ENCODE results near the gene ANP32D. TPM values are rescaled to one million over a fixed set of nuclear protein-coding genes. Genes with fewer than 3 reads are reported as not detected.
"Not testable (repeated sequence)": the region's sequence is repeated elsewhere in the genome, so short reads cannot be mapped to it uniquely, and the experiment has no call there.

ANP32D gene
- total RNA-seq, 1 donor from 2014 or later = not detected

DNA sequence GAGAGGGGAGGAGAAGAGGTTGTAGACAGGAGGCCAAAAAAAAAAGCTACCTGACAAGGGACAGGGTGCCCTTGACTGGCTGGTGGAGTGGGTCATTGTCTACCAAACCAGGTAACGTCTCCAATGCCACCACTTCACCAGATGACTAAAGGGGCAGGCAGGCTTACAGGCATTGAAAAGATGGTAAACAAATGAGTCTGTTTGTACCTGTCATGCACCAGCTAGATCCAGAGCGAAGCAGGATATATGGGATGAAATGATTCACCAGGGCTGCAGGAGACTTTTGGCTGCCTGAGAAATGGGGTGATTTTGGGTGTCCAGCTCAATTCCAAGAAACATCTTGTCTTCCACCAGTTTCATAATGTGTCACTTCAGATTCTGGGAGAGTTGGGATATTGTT lies 13.9 kb downstream of the ANP32D start:
- Histone ChIP-seq H3K36me3 (ENCODE audit: control insufficient read depth, insufficient read depth, low read length) (no peaks in the 10 kb centered on the region), H3K27me3 (ENCODE audit: control insufficient read depth, insufficient read depth, low read length) (no peaks in the 10 kb centered on the region), H3K4me3 (ENCODE audit: low read depth, low read length) (no peak overlapping the region)
- FAIRE-seq = peak; percentile 97
- TF ChIP-seq, protein P1, sequence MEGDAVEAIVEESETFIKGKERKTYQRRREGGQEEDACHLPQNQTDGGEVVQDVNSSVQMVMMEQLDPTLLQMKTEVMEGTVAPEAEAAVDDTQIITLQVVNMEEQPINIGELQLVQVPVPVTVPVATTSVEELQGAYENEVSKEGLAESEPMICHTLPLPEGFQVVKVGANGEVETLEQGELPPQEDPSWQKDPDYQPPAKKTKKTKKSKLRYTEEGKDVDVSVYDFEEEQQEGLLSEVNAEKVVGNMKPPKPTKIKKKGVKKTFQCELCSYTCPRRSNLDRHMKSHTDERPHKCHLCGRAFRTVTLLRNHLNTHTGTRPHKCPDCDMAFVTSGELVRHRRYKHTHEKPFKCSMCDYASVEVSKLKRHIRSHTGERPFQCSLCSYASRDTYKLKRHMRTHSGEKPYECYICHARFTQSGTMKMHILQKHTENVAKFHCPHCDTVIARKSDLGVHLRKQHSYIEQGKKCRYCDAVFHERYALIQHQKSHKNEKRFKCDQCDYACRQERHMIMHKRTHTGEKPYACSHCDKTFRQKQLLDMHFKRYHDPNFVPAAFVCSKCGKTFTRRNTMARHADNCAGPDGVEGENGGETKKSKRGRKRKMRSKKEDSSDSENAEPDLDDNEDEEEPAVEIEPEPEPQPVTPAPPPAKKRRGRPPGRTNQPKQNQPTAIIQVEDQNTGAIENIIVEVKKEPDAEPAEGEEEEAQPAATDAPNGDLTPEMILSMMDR (IDR thresholded peaks at IDR 0.05; ENCODE audit: insufficient read depth, low read length, severe bottlenecking) = no peak
- DNase-seq (ENCODE audit: low read depth) = peak; percentile 92

DNA sequence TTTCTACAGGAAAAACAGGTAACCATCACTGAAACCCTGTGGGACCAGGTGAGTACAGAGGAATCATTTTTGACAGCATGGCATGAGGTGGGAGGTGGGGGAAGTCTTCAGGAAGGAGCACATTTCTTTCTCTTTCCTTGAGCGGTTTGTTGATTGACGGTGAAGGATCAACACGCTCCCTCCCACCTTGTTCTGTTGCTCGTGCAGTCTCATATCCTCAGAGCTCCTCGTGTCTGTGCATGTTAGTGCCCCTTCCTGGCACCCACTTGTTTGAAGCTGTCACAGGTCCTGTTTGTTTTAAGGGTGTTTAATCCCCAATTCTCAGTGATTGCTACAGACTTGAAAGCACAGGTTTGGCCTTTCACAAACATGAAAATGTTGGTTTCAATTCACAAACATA lies 14.3 kb downstream of the ANP32D start:
- peak; percentile 79 for FAIRE-seq
- H3K36me3 ChIP-seq (ENCODE audit: control insufficient read depth, insufficient read depth, low read length) = no peaks in the 10 kb centered on the region
- TF ChIP-seq, protein P1 (IDR thresholded peaks at IDR 0.05; ENCODE audit: insufficient read depth, low read length, severe bottlenecking) = no peak
- H3K4me3 ChIP-seq (ENCODE audit: low read depth, low read length) = no peak overlapping the region
- peak; percentile 94 for DNase-seq (ENCODE audit: low read depth)
- H3K27me3 ChIP-seq (ENCODE audit: control insufficient read depth, insufficient read depth, low read length) = no peaks in the 10 kb centered on the region

DNA sequence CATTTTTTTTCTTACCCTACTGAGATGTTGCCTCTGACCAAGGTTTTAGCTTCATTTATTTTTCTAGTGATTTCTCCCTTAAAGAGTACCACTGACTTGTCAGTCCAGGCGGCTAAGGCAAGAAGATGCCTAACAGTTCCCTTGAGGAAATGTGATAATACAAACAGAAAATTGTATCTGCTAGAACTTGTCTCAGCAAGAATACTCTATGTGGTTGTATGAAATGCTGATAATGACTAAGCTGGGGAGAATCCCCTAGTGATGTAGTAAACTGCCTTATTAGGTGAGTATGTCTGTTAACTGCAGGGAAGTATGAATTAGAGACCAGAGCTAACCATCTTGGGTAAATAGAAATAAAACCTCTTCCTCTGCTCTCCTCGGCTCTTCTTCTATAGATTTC lies 16.7 kb downstream of the ANP32D start:
- no peak overlapping the region for H3K4me3 ChIP-seq (ENCODE audit: low read depth, low read length)
- TF ChIP-seq, protein P1 (IDR thresholded peaks at IDR 0.05; ENCODE audit: insufficient read depth, low read length, severe bottlenecking) = no peak
- H3K27me3 ChIP-seq (ENCODE audit: control insufficient read depth, insufficient read depth, low read length) = no peaks in the 10 kb centered on the region
- H3K36me3 ChIP-seq (ENCODE audit: control insufficient read depth, insufficient read depth, low read length) = no peaks in the 10 kb centered on the region
- DNase-seq (ENCODE audit: low read depth) (peak; percentile 99), FAIRE-seq (peak; percentile 66)

DNA sequence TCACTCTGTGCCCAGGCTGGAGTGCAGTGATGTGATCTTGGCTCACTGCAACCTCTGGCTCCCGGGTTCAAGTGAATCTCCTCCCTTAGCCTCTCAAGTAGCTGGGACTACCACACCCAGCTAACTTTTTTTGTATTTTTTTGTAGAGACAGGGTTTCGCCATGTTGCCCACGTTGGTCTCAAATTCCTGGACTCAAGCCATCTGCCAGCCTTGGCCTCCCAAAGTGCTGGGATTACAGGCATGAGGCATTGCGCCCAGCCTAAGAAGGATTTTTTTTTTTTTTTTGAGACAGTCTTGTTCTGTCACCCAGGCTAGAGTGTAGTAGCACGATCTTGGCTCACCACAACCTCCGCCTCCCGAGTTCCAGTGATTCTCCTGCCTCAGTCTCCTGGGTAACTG lies 17.1 kb downstream of the ANP32D start:
- H3K27me3 ChIP-seq (ENCODE audit: control insufficient read depth, insufficient read depth, low read length); FAIRE-seq; H3K36me3 ChIP-seq (ENCODE audit: control insufficient read depth, insufficient read depth, low read length): not testable (repeated sequence)
- peak; percentile 78 for DNase-seq (ENCODE audit: low read depth)
- peak overlapping the region; percentile 14 for H3K4me3 ChIP-seq (ENCODE audit: low read depth, low read length)

DNA sequence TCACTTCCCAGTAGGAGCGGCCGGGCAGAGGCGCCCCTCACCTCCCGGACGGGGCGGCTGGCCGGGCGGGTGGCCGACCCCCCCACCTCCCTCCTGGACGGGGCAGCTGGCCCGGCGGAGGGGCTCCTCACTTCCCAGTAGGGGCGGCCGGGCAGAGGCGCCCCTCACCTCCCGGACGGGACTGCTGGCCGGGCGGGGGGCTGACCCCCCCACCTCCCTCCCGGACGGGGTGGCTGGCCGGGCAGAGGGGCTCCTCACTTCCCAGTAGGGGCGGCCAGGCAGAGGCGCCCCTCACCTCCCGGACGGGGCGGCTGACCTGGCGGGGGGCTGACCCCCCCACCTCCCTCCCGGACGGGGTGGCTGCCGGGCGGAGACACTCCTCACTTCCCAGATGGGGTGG lies 27.9 kb downstream of the ANP32D start:
- H3K27me3 ChIP-seq (ENCODE audit: control insufficient read depth, insufficient read depth, low read length); H3K36me3 ChIP-seq (ENCODE audit: control insufficient read depth, insufficient read depth, low read length); DNase-seq (ENCODE audit: low read depth); FAIRE-seq; H3K4me3 ChIP-seq (ENCODE audit: low read depth, low read length): not testable (repeated sequence)

DNA sequence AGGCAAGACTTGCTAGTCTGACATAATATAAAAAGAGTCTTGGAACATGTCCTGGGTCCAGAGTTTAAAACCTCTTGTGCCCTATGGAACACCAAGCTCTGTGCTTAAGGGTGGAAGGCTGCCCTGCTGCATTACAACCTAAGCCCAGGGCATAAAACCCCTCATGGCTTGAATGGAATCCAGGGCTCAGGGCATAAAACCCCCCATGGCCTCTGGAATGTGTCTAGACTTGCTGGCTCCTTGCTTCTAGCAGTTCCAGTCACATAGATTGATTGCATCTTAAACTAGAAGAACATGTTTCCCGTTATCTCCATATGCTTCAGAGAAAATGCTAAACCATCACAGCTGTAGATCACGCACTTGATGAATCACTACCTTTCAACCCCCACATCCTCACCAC lies 34.5 kb downstream of the ANP32D start:
- not testable (repeated sequence) for H3K27me3 ChIP-seq (ENCODE audit: control insufficient read depth, insufficient read depth, low read length); H3K4me3 ChIP-seq (ENCODE audit: low read depth, low read length); H3K36me3 ChIP-seq (ENCODE audit: control insufficient read depth, insufficient read depth, low read length); FAIRE-seq; DNase-seq (ENCODE audit: low read depth)

DNA sequence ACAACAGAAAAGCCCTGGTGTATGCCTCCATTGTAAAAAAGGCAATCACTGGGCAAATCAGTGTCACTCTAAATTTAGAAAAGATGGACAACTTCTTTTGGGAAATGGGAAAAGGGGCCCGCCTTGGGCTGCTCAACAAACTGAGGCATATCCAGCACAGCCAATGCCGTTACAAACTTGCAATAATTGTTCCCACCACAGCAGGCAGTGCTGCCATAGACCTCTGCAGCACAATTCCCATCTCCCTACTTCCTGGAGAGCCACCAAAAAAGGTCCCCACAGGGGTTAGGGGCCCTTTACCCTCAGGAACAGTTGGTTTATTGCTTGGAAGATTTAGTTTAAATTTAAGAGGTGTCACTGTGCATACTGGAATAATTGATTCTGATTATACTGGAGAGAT lies 36.6 kb downstream of the ANP32D start:
- TF ChIP-seq, protein P1 (IDR thresholded peaks at IDR 0.05; ENCODE audit: insufficient read depth, low read length, severe bottlenecking) = no peak
- no peaks in the 10 kb centered on the region for H3K36me3 ChIP-seq (ENCODE audit: control insufficient read depth, insufficient read depth, low read length)
- H3K27me3 ChIP-seq (ENCODE audit: control insufficient read depth, insufficient read depth, low read length) = no peaks in the 10 kb centered on the region
- DNase-seq (ENCODE audit: low read depth) (no peak), FAIRE-seq (no peak)
- no peak overlapping the region for H3K4me3 ChIP-seq (ENCODE audit: low read depth, low read length)

Data from bronchial epithelial cell (primary cell).